Hepatocyte (in vitro differentiated cells): Measurements from ENCODE around the gene AGBL5. TPM values are rescaled to one million over a fixed set of nuclear protein-coding genes. Genes with fewer than 3 reads are reported as not detected.

ENCODE experiments used
- DNase-seq: peaks from one replicate; pipeline ENCODE4 v3.0.0-alpha.2; 2016; ENCODE audit warnings: low spot score
- H2AFZ ChIP-seq: fragments of 200-600 bp; sonication (generic); 2 replicates; pipeline ENCODE4 v1.6.0; 2016; ENCODE audit warnings: antibody characterized with exemption, mild to moderate bottlenecking
- H3K27ac ChIP-seq: fragments of 200-600 bp; sonication (generic); 2 replicates; pipeline ENCODE4 v1.5.1; 2016; ENCODE audit warnings: mild to moderate bottlenecking
- H3K27me3 ChIP-seq: fragments of 200-600 bp; sonication (generic); 2 replicates; pipeline ENCODE4 v1.6.1; 2016
- H3K36me3 ChIP-seq: fragments of 200-600 bp; sonication (generic); replicated peaks from 2 replicates; pipeline ENCODE4 v1.5.1; 2016; ENCODE audit warnings: low read depth; ENCODE audit not compliant: insufficient read depth
- H3K4me1 ChIP-seq: fragments of 200-600 bp; sonication (generic); 2 replicates; pipeline ENCODE4 v1.5.1; 2016; ENCODE audit warnings: mild to moderate bottlenecking, moderate library complexity; ENCODE audit not compliant: insufficient read depth
- H3K4me2 ChIP-seq: fragments of 200-600 bp; sonication (generic); 2 replicates; pipeline ENCODE4 v1.6.0; 2016
- H3K4me3 ChIP-seq: fragments of 200-600 bp; sonication (generic); 2 replicates; pipeline ENCODE4 v1.5.1; 2016; ENCODE audit warnings: mild to moderate bottlenecking
- H3K79me2 ChIP-seq: fragments of 200-600 bp; sonication (generic); 2 replicates; pipeline ENCODE4 v1.6.0; 2017; ENCODE audit warnings: mild to moderate bottlenecking
- H3K9me2 ChIP-seq: fragments of 200-600 bp; sonication (generic); replicated peaks from 2 replicates; pipeline ENCODE4 v1.6.0; 2017; ENCODE audit warnings: mild to moderate bottlenecking; ENCODE audit not compliant: insufficient read depth
- H3K9me3 ChIP-seq: fragments of 200-600 bp; sonication (generic); 2 replicates; pipeline ENCODE4 v1.5.1; 2016; ENCODE audit warnings: low read depth, mild to moderate bottlenecking
- H4K20me1 ChIP-seq: fragments of 200-600 bp; sonication (generic); 2 replicates; pipeline ENCODE4 v1.6.0; 2016; ENCODE audit warnings: mild to moderate bottlenecking; ENCODE audit not compliant: insufficient read depth, poor library complexity, severe bottlenecking
- CTCF ChIP-seq: fragments of 200-600 bp; sonication (generic); IDR thresholded peaks from 2 replicates; pipeline ENCODE4 v1.5.1; 2016; ENCODE audit warnings: antibody characterized with exemption, mild to moderate bottlenecking; ENCODE audit not compliant: poor library complexity
- EZH2 ChIP-seq: fragments of 200-600 bp; sonication (generic); IDR thresholded peaks from 2 replicates; pipeline ENCODE4 v1.6.1; 2016; ENCODE audit warnings: antibody characterized with exemption, mild to moderate bottlenecking, borderline replicate concordance
- EZH2phosphoT487 ChIP-seq: fragments of 200-600 bp; sonication (generic); IDR thresholded peaks from one replicate; pipeline ENCODE4 v1.6.1; 2018; ENCODE audit warnings: antibody characterized with exemption, mild to moderate bottlenecking, low read depth, moderate library complexity; ENCODE audit not compliant: unreplicated experiment, severe bottlenecking
- WGBS: methylation state at CpG from one replicate; pipeline ENCODE4 v1.1.6; 2016; ENCODE audit warnings: low lambda C conversion rate; ENCODE audit errors: missing lambda C conversion rate; 5-methylcytosine and 5-hydroxymethylcytosine counted together
- polyA plus RNA-seq: library from polyadenylated mRNA; unstranded; fragments of >200 nt; fragmentation: Nextera tagmentation; extraction: Ambion mirVana; gene quantifications from 2 replicates; pipeline ENCODE4 v1.2.1, GENCODE V29; 2016
- total RNA-seq: library from RNA; depleted of rRNA; stranded (reverse); fragments of >200 nt; gene quantifications from 2 replicates; pipeline ENCODE4 v1.2.3, GENCODE V29; 2014

The AGBL5 gene
- total and polyA plus RNA-seq, 2 experiments from 2014 or later: 12.9 to 20.2 TPM

GRCh38 chr2:27059141-27059820, 7.8 kb downstream of the AGBL5 start:
- Histone ChIP-seq H3K9me3 (no peaks in the 10 kb centered on the region), H4K20me1 (no peaks in the 10 kb centered on the region), H2AFZ (no peak overlapping the region), H3K4me2 (no peak overlapping the region), H3K27me3 (no peaks in the 10 kb centered on the region), H3K9me2 (no peaks in the 10 kb centered on the region), H3K36me3 (no peaks in the 10 kb centered on the region), H3K4me3 (no peak overlapping the region), H3K27ac (no peak overlapping the region), H3K79me2 (no peaks in the 10 kb centered on the region), H3K4me1 (no peaks in the 10 kb centered on the region)
- no peak for DNase-seq
- WGBS: 92% methylated on average over 15 of the region's 15 CpGs
- TF ChIP-seq EZH2phosphoT487: no peak
- no peak for TF ChIP-seq EZH2
- no peak for TF ChIP-seq CTCF

- no peak for DNase-seq
- WGBS: 88% methylated on average over 3 of the region's 3 CpGs
- Histone ChIP-seq H3K4me2 (no peak overlapping the region), H3K4me3 (no peak overlapping the region), H3K36me3 (no peaks in the 10 kb centered on the region), H3K27me3 (no peaks in the 10 kb centered on the region), H2AFZ (no peak overlapping the region), H3K9me3 (no peaks in the 10 kb centered on the region), H4K20me1 (no peaks in the 10 kb centered on the region), H3K9me2 (no peaks in the 10 kb centered on the region), H3K79me2 (no peaks in the 10 kb centered on the region), H3K27ac (no peak overlapping the region), H3K4me1 (no peaks in the 10 kb centered on the region)
- TF ChIP-seq EZH2 (no peak), CTCF (no peak), EZH2phosphoT487 (no peak)
Observed at GRCh38 chr2:27060323-27060722, 8.9 kb downstream of the AGBL5 start.

GRCh38 chr2:27065128-27065527, 13.7 kb downstream of the AGBL5 start:
- TF ChIP-seq EZH2phosphoT487 (no peak), EZH2 (no peak), CTCF (no peak)
- H2AFZ ChIP-seq: no peak overlapping the region
- H4K20me1 ChIP-seq: peaks cover 9% of the 10 kb centered on the region
- H3K27ac ChIP-seq: no peak overlapping the region
- no peak overlapping the region for H3K4me3 ChIP-seq
- H3K79me2 ChIP-seq: peaks cover 25% of the 10 kb centered on the region
- no peaks in the 10 kb centered on the region for H3K9me3 ChIP-seq
- 95% methylated on average over 3 of the region's 3 CpGs for WGBS
- peaks cover 3% of the 10 kb centered on the region for H3K4me1 ChIP-seq
- no peaks in the 10 kb centered on the region for H3K36me3 ChIP-seq
- no peaks in the 10 kb centered on the region for H3K9me2 ChIP-seq
- no peak overlapping the region for H3K4me2 ChIP-seq
- no peaks in the 10 kb centered on the region for H3K27me3 ChIP-seq
- no peak for DNase-seq
